Mammary epithelial cell (primary cell): ENCODE measurements around the gene SPATA2.

Experiments
- CTCF ChIP-seq, 2 donors: IDR thresholded peaks in 1 of 2; conservative IDR thresholded peaks in 1 of 2; 2 replicates each; pipeline ENCODE4 v1.5.1; 2011 to 2012; ENCODE audit warnings: inconsistent platforms in 2 of 2, low read length in 2 of 2, mild to moderate bottlenecking in 2 of 2, control low read depth in 1 of 2, low read depth in 1 of 2; ENCODE audit not compliant: insufficient read depth in 1 of 2; ENCODE audit errors: extremely low read depth in 1 of 2
- EZH2 ChIP-seq: IDR thresholded peaks from 2 replicates; pipeline ENCODE4 v1.6.1; 2012; ENCODE audit warnings: low read length, inconsistent platforms, borderline replicate concordance

- TF ChIP-seq CTCF (conservative IDR thresholded peaks at IDR 0.05 in 1 of 2, IDR thresholded peaks at IDR 0.05 in 1 of 2; ENCODE audit: extremely low read depth in 1 of 2, insufficient read depth in 1 of 2, low read depth in 1 of 2, low read length in 2 of 2), result no peak
- TF ChIP-seq EZH2, result no peak
Measured at GRCh38 chr20:49865559-49865958, 49.8 kb downstream of the SPATA2 start.
